ENCODE data around the gene ARHGEF28. TPM values are rescaled to one million over a fixed set of nuclear protein-coding genes. Genes with fewer than 3 reads are reported as not detected.

The ARHGEF28 gene
- total RNA-seq, 1 experiment from 2014 or later = 0.57 TPM

- Histone ChIP-seq H4K20me1 (ENCODE audit: control insufficient read depth, insufficient read depth, insufficient read length) (no peaks in the 10 kb centered on the region), H3K79me2 (ENCODE audit: insufficient read depth, low read length) (no peaks in the 10 kb centered on the region), H3T11ph (ENCODE audit: low read length) (no peak overlapping the region), H3K23ac (ENCODE audit: insufficient read length, low read depth, low read length) (no peak overlapping the region), H2BK12ac (ENCODE audit: insufficient read length, low read depth, low read length) (no peak overlapping the region), H4K8ac (replicated peaks; ENCODE audit: insufficient read length, low read depth, low read length) (no peak overlapping the region), H2BK20ac (ENCODE audit: low read depth, low read length, poor library complexity, severe bottlenecking) (no peak overlapping the region), H3K4me1 (ENCODE audit: insufficient read depth, low read length) (no peaks in the 10 kb centered on the region), H2AFZ (ENCODE audit: low read length) (no peak overlapping the region), H2BK120ac (ENCODE audit: low read depth, low read length, poor library complexity, severe bottlenecking) (no peak overlapping the region), H3K27me3 (ENCODE audit: insufficient read depth, low read length) (no peaks in the 10 kb centered on the region), H4K91ac (ENCODE audit: insufficient read length, low read depth, low read length) (no peak overlapping the region), H2BK5ac (ENCODE audit: insufficient read length, low read length) (no peak overlapping the region), H4K5ac (ENCODE audit: insufficient read length, low read depth, low read length) (no peak overlapping the region), H3K79me1 (ENCODE audit: insufficient read depth, low read depth, low read length, poor library complexity, severe bottlenecking) (no peaks in the 10 kb centered on the region), H3K4ac (ENCODE audit: low read depth, low read length) (no peak overlapping the region), H3K4me2 (ENCODE audit: insufficient read depth, insufficient read length, low read length) (no peak overlapping the region), H3K23me2 (ENCODE audit: insufficient read length, low read depth, low read length, poor library complexity, severe bottlenecking) (no peaks in the 10 kb centered on the region), H2AK5ac (ENCODE audit: insufficient read length, low read length) (no peak overlapping the region), H3K27ac (ENCODE audit: insufficient read length, low read depth, low read length) (no peak overlapping the region), H3K56ac (ENCODE audit: insufficient read length, low read depth, low read length) (no peak overlapping the region), H3K14ac (ENCODE audit: insufficient read depth, low read length) (no peak overlapping the region), H2BK15ac (ENCODE audit: low read depth, low read length) (no peak overlapping the region), H3K9me3 (ENCODE audit: control insufficient read depth, low read depth, low read length) (no peaks in the 10 kb centered on the region), H3K18ac (ENCODE audit: insufficient read length, low read depth, low read length) (no peak overlapping the region), H3K9ac (ENCODE audit: extremely low read depth, insufficient read length, low read length) (no peak overlapping the region)
- H3K27me3 Mint-ChIP-seq (ENCODE audit: low read depth) = no peaks in the 10 kb centered on the region; the same call in none of the 2 replicates
- peaks cover 16% of the 10 kb centered on the region in 2 experiments for H3K4me1 Mint-ChIP-seq
- DNase-seq = no peak
- no peaks in the 10 kb centered on the region for H3K36me3 Mint-ChIP-seq (ENCODE audit: insufficient read depth in 1 of 3, low read depth in 3 of 3)
- WGBS (ENCODE audit: extremely low coverage, insufficient read length, low lambda C conversion rate) = no CpG with 5 or more reads among the region's 1 CpG
- H3K27ac Mint-ChIP-seq = no peak overlapping the region; a peak in 1 of 7 replicates
- H3K4me3 Mint-ChIP-seq = no peak overlapping the region
- no peaks in the 10 kb centered on the region for H3K9me3 Mint-ChIP-seq
- no peak for TF ChIP-seq CTCF (conservative IDR thresholded peaks at IDR 0.05)
These were observed 119.8 kb downstream of the ARHGEF28 start for GRCh38 chr5:73745836-73746235.
